Esophagus squamous epithelium (tissue), 5 donors: Measurements from ENCODE around the gene GLIS2. TPM values are rescaled to one million over a fixed set of nuclear protein-coding genes. Genes with fewer than 3 reads are reported as not detected.
A peak's percentile ranks its signal among the peaks of the same experiment; 100 is the strongest.

ENCODE experiments used
- DNase-seq: peaks from one replicate; lab custom pipeline; 2025; lab: John Stamatoyannopoulos, UW
- H3K27ac ChIP-seq, 4 donors: fragments of 200-600 bp; sonication (generic); one replicate each; pipeline ENCODE4 v1.5.1; 2016 to 2019; ENCODE audit warnings: mild to moderate bottlenecking in 1 of 4
- H3K27me3 ChIP-seq, 4 donors: fragments of 200-600 bp; sonication (generic); 1 replicate in 3 of 4; 2 replicates in 1 of 4; pipeline versions ENCODE4 v1.5.1 to v1.6.0; 2017 to 2021; ENCODE audit warnings: antibody characterized with exemption in 1 of 4
- H3K36me3 ChIP-seq, 3 donors: fragments of 200-600 bp; sonication (generic); one replicate each; pipeline ENCODE4 v1.5.1; 2016 to 2019
- H3K4me1 ChIP-seq, 3 donors: fragments of 200-600 bp; sonication (generic); one replicate each; pipeline ENCODE4 v1.5.1; 2017 to 2019
- H3K4me3 ChIP-seq, 4 donors: fragments of 200-600 bp; sonication (generic); 1 replicate in 3 of 4; 2 replicates in 1 of 4; pipeline ENCODE4 v1.5.1; 2016 to 2019; ENCODE audit warnings: mild to moderate bottlenecking in 2 of 4, moderate library complexity in 1 of 4
- H3K9me3 ChIP-seq, 3 donors: fragments of 200-600 bp; sonication (generic); one replicate each; pipeline ENCODE4 v1.5.1; 2016 to 2019
- POLR2A ChIP-seq, 4 donors: fragments of 450-650 bp; IDR thresholded peaks; one replicate each; pipeline ENCODE4 v1.6.1; 2017; ENCODE audit warnings: antibody characterized with exemption in 4 of 4, mild to moderate bottlenecking in 4 of 4, moderate library complexity in 3 of 4
- WGBS, 2 donors: methylation state at CpG; one replicate each; pipeline ENCODE4 v1.1.5; 2018; 5-methylcytosine and 5-hydroxymethylcytosine counted together
- intact Hi-C: fragments of 100-400 bp; cut with DNase I; formaldehyde crosslinking; loops from one replicate; pipeline ENCODE4 v1.15.0; 2022
- total RNA-seq, 4 donors: library from RNA; depleted of rRNA; stranded (reverse); fragments of >200 nt; gene quantifications; one replicate each; pipeline ENCODE4 v1.1.0, GENCODE V29; 2016
- TF ChIP-seq, protein P1 (sequence below), 6 experiments: fragments of 450-650 bp in 4 of 6; fragments of 200-600 bp in 2 of 6; sonication (generic) in 2 of 6; IDR thresholded peaks; one replicate each; pipeline ENCODE4 v1.5.1; 2016 to 2019; ENCODE audit warnings: antibody characterized with exemption in 6 of 6, mild to moderate bottlenecking in 4 of 6, moderate library complexity in 4 of 6
- donor health status: DM: yes; HTN: yes; CAD: no.

The GLIS2 gene
- total RNA-seq, 4 donors from 2014 or later, result 0.30 to 1.7 (median 0.67) TPM

GRCh38 chr16:4316108-4316863 lies 419 bp downstream of the GLIS2 start:
- Histone ChIP-seq H3K27ac (peak overlapping the region; percentile 71 to 98 (median 80)), H3K4me1 (peaks cover 50 to 76% (median 55%) of the 10 kb centered on the region in 3 donors), H3K27me3 (peaks cover 0 to 61% (median 2%) of the 10 kb centered on the region in 4 donors), H3K36me3 (no peaks in the 10 kb centered on the region), H3K4me3 (peak overlapping the region; percentile 47 to 89 (median 60)), H3K9me3 (no peaks in the 10 kb centered on the region)
- no peak for TF ChIP-seq POLR2A (IDR thresholded peaks at IDR 0.05)
- TF ChIP-seq, protein P1, sequence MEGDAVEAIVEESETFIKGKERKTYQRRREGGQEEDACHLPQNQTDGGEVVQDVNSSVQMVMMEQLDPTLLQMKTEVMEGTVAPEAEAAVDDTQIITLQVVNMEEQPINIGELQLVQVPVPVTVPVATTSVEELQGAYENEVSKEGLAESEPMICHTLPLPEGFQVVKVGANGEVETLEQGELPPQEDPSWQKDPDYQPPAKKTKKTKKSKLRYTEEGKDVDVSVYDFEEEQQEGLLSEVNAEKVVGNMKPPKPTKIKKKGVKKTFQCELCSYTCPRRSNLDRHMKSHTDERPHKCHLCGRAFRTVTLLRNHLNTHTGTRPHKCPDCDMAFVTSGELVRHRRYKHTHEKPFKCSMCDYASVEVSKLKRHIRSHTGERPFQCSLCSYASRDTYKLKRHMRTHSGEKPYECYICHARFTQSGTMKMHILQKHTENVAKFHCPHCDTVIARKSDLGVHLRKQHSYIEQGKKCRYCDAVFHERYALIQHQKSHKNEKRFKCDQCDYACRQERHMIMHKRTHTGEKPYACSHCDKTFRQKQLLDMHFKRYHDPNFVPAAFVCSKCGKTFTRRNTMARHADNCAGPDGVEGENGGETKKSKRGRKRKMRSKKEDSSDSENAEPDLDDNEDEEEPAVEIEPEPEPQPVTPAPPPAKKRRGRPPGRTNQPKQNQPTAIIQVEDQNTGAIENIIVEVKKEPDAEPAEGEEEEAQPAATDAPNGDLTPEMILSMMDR (IDR thresholded peaks at IDR 0.05), result no peak
- 7% methylated on average over 3 of the region's 93 CpGs; no CpG with 5 or more reads in 1 of the 2 donors for WGBS, 2 donors
- no peak for DNase-seq
- intact Hi-C loops, result no loop called here

- peaks cover 0 to 61% (median 2%) of the 10 kb centered on the region in 4 donors for H3K27me3 ChIP-seq
- DNase-seq, result no peak
- H3K9me3 ChIP-seq, result no peaks in the 10 kb centered on the region
- no peaks in the 10 kb centered on the region for H3K36me3 ChIP-seq
- intact Hi-C loops, result no loop called here
- H3K27ac ChIP-seq, result peak overlapping the region; percentile 71 to 98 (median 80)
- TF ChIP-seq POLR2A (IDR thresholded peaks at IDR 0.05), result no peak
- TF ChIP-seq, protein P1 (IDR thresholded peaks at IDR 0.05), result no peak
- WGBS, 2 donors, result 0 to 9% methylated on average over 1 to 7 of the region's 20 CpGs
- H3K4me3 ChIP-seq, result peak overlapping the region; percentile 47 to 89 (median 60)
- H3K4me1 ChIP-seq, result peaks cover 50 to 83% (median 55%) of the 10 kb centered on the region in 3 donors
Measured at GRCh38 chr16:4316864-4317531, 1.1 kb downstream of the GLIS2 start.

DNA sequence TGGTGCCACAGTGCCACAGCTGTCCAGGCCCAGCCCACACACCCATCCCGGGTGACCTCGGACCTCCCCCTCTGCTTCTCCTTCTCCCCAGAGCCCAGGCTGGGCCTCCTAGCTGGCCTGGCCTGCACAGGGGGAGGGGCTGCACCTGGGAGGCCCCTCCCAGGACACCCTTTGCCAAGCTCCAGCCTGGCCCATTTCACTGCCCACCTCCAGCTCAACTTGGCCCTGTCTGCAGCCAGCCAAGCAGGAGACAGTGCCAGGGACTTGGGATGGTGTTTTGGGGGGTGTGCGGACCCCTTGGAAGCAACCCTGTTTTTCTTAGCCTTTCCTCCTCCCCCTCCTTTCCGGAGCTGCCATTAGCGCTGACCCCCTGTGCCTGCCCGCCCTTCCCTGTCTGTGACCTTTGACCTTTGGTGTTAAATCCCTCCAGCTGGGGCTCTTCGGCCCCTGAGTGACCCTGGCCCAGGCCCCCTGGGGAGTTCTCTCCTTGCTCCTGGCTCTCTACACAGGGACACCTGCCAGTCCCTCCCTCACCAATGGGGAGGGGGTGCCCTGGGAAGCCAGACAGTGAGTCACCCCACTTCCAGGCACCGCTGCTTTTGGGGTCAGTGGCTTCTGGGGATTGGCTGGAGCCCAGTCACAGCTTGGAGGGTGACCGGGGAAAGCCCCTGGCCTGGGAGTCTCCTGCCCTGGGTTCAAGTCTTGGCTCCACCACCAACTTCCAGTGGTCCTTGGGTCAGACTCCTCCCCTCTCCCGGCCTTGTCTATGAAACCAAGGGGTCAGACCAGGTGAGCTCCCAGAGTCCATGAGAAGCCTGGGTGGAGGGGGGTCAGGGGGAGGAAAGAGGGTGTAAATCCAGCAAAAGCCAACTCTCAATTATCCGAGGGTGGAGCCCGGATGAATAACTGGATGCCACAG lies 1.9 kb downstream of the GLIS2 start:
- intact Hi-C loops, result no loop called here
- Histone ChIP-seq H3K27ac (peak overlapping the region; percentile 14 to 98 (median 78)), H3K27me3 (peaks cover 0 to 61% (median 2%) of the 10 kb centered on the region in 4 donors), H3K36me3 (no peaks in the 10 kb centered on the region), H3K4me3 (peak overlapping the region in 3 of 4 donors; percentile 47 to 89 (median 74)), H3K9me3 (no peaks in the 10 kb centered on the region), H3K4me1 (peaks cover 51 to 91% (median 55%) of the 10 kb centered on the region in 3 donors)
- TF ChIP-seq POLR2A (IDR thresholded peaks at IDR 0.05), result no peak
- TF ChIP-seq, protein P1 (IDR thresholded peaks at IDR 0.05), result no peak
- WGBS, 2 donors, result 44 to 100% methylated on average over 1 to 3 of the region's 12 CpGs
- no peak for DNase-seq

- intact Hi-C loops, result no loop called here
- DNase-seq, result no peak
- no peaks in the 10 kb centered on the region for H3K36me3 ChIP-seq
- H3K4me3 ChIP-seq, result no peak overlapping the region
- H3K27ac ChIP-seq, result peak overlapping the region in 3 of 4 donors; percentile 71 to 98 (median 86)
- H3K9me3 ChIP-seq, result no peaks in the 10 kb centered on the region
- TF ChIP-seq POLR2A (IDR thresholded peaks at IDR 0.05), result no peak
- TF ChIP-seq, protein P1 (IDR thresholded peaks at IDR 0.05), result no peak
- peaks cover 58 to 96% (median 61%) of the 10 kb centered on the region in 3 donors for H3K4me1 ChIP-seq
- H3K27me3 ChIP-seq, result peaks cover 0 to 56% (median 2%) of the 10 kb centered on the region in 4 donors
- 58 to 71% methylated on average over 9 of the region's 13 CpGs for whole genome bisulfite sequencing, 2 donors
Measured at GRCh38 chr16:4318451-4318910, 2.6 kb downstream of the GLIS2 start.
